GM18499 (cell line): ENCODE measurements around the gene YPEL2.

Experiments
- ATAC-seq: cut with Tn5 transposase; IDR thresholded peaks from one replicate; pipeline ENCODE4 v1.9.1; 2021; ENCODE audit warnings: moderate number of reproducible peaks; ENCODE audit not compliant: insufficient read depth, unreplicated experiment

Gene YPEL2

DNA sequence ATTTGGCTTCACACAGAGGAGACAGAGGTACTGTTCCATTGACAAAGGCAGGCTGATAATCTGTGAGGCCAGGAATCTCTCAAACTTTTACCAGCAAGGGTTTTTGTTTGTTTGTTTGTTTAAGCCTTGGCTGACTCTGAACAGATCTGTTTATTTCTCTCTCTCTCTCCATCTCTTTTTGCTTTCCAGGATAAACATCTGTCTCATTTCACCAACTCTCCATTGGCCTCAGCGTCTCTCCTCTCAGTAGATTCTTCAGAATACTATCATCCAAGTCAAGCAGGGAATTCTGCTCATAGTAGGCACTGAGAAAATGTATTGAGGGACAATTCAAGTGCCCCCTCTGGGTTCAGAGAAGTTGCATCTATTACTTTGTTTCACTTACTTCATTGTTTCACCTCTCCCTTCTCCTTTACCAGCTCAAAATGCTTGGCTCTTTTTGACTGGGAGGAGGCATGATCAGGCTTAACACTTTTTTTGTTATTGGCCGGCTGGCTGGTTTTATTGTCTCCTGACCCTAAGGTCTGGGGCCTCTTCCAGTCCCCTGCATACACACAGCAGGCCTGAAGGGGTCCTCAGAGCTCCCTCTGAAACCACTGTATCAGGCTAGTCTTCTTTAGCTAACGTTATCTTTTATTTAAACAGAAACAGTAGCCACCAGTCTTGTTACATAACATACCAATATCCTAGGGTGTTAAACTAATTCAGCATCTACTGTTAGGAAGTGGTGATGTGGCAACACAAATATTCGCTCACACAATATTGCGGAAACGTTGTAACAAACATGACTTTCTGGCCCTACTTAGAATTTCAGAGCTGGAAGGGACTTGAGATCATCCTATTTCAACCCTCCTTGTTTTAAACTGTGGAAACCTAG, 2.0 kb upstream of the YPEL2 start:
- ATAC-seq: no peak

DNA sequence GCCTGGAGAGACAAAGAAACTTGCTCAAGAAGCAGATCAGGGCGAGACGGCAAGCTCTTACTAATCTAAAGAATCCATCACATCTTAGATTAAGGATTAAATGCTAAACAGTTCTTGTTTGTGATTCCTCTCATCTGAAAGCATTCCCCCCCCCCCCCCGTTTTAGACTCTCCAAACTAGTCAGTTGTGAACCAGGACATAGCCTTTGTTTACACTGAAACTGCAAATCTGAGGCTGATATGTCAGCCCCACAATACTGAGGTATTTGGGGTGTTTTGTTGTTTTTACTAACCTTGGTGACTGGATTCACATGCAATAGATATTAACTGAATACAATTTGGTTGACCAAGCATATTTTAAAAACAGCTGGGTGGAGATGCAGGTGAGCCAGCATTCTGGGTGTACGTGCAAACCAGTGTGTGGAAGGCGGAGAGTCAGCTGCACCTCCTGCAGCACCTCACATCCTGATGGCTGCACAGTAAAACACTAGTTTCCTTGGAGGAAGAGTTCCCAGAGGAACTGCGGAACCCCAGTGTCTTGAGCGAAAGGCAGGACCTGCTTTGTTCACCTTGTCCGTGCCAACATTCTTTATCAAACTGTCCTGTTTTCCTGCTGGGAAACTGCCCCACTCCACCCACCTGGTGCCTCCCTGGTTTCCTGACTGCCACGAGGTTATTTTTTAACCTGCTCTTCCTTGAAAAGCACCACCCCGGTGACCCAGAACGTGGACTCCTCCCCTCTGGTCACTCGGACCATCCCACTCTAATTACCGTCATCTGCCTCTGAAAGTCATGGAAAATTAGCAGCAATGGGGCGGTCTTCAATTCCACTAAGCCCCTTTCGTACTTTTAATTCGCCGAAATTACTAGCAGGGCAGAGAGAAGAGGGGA, 1.2 kb upstream of the YPEL2 start:
- ATAC-seq: no peak

DNA sequence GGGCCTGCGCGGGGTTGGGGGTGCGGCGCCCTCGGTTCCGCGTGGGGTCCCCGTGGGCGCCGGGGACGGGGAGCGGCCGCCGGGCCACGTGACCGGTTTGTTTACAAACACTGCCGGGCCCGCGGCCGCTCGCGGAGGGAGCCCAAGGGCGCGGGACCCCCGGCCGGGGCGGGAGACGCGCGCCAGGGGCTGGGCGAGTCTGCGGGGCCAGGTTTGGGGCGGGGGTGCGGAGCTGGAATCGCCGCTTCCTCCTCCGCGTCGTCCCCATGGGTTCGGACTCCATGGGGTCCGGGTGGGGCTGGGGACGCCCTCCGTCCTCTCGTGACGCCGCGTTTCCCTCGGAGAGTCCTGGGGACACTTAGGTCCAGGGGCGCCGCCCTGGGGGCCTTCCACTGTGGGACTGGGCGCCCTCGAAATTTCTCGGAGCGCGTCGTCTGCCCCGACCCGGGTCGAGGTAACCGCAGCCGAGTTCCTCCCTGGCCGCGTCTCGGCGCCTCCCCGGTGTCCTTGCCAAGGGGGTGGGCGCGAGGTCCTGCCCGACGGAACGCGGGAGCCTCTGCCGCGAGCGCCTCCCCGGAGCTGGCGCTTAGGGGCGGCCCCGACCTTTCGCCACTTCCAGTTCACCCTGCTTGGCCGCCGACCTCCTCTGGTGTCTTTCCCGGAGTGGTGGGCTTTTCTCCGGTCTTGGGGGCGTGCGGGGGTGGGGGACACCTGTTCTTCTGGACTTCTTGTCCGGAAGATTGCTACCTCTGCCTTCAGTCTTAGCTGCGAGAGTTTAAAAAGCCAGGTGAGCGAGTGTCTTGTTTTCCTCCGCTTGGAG, 684 bp downstream of the YPEL2 start:
- ATAC-seq: no peak

DNA sequence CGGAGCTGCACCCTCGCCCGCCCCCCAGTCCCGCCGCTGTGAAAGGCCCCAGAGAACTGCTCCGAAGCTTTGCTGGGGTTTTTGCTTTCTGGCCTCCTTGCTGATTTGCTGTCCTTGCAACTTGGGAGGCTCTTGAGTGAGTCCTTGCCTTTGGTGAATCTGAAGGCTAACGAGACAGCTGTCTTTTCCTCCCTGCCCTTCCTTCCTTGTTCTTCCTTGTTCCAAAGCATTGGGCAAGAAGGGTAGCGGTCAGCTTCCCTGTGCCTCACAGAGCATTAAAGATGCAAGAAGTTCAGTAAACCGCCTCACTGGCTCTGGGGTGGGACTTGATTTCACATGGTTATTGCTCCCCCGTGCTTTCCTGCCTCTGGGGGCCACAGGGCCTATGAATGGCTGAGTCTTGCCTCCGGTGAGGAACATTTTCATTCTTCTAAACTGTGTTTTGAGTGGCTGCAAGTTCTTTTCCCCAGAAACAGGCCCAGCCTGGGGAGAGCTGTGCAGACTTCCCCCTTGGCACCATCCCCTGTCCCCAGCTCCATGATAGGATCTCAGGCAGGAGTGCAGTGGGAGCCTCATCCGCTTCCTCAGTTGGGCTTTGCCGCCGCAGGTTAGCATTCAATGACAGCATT, 1.4 kb downstream of the YPEL2 start:
- no peak for ATAC-seq

DNA sequence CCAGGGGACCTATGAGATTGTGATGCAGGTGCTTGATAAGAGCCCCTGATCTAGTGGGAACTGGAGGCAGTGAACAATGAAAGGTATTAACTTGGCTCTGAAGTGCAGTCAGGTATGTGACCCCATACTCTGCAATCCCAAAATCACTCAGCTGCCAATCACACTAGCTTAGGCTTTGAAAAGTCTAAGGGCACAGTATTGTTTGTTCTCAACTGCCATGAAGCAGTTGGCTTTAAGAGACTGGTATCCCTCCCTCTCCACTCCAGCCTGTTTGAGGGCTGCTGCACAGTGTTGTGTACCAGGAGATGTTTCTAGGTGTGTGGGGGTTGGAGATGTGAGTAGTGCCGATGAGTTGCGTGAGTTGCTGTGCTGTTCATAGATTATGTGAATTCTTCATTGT, 2.4 kb downstream of the YPEL2 start:
- ATAC-seq: no peak

DNA sequence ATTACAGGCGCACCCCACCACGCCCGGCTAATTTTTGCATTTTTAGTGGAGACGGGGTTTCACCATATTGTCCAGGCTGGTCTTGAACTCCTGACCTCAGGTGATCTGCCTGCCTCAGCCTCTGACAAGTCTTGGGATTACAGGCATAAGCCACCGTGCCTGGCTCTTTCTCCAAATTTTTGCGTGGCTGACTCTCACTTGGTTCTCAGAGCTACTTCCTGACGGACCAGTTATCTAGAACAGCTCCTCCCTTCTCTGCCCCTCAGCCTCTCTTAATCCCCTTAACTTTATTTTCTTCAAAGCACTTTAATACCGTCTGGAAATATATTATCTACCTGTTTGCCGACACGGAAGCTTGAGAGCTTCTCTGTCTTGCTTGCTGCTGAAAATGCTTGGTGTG, 4.2 kb downstream of the YPEL2 start:
- ATAC-seq: no peak

DNA sequence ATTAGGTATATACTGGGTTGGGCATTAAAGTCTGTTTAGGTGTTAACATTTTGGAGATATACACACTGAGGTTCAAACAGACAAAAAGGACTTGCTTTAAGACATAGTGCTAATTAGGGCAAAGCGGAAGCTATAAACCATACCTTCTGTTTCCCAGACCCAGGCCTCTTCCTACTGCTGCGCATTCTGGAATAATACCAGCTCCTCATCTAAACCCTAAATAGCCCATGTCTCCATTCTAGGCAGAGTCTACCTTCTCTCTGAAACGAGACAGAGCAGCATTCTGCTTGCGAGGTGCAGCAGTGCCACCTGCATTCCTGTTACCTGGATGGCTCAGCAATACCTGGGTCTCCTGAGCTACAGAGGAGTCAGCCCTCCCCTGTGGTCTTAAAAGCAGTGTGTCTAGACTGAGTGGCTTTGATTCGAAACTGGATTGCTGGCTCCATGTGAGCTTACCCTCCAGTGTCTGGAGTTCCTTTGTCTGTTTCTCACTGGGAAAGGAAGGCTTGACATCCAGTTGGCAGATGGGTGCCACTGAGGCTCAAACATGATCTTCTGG, 6.4 kb downstream of the YPEL2 start:
- ATAC-seq: no peak

DNA sequence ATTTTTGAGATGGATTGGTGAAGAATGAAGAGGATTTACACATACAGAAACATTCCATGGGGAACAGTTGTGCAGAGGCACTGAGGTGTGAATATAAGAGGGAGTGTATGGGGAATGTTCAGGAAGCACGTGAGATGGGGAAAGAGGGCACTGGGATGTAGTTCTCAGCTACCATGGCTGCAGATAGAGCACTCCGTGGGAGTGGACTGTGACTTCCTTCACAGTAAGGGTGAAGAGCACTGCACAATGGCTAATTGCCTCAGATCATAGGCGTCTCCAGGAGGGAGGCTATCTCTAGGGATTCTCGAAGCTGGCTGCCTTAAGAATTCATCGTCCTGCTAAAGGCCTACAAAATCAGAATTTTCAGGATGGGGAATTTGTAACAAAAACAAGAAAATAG, 7.0 kb downstream of the YPEL2 start:
- no peak for ATAC-seq

DNA sequence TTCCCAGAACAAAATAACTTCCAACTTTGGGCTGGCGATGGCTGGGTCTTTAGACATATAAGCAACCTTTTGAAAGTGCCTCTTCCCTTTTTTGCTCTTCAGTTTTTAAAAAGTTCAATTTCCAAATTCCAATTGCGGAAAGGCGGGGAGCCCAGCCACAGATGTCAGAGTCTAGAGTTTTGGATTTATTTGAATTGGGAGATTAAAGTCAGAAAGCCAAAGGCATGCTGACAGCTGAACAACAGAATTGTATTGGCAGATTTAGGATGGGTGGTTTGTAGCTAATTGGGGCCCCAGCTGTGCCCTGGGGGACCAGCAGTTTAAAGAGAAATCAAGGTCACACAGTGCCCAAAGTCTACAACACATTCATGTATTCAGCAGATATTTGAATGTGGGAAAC, 10.5 kb downstream of the YPEL2 start:
- ATAC-seq: no peak

DNA sequence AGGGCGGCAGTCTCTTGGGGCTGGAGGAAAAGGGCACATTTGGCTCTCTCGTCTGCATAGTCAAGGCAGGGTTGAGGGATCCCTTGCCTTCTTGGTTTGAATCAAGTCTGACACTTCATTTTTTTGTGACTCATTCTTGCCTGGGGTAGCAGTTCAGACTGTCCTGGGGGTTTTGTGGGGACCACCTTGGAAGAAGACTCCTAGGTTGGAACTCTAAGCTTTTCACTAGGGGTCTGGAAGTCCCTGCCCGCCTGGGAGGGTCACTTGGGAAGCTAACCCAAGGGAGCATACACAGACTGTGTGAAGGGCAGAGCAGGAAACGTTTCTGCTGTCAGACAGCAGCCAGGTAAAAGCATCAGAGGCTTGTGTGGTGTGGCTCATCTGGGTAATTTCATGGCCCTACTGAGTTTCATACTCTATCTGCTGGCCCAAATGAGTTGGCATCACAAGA, 11.3 kb downstream of the YPEL2 start:
- no peak for ATAC-seq

DNA sequence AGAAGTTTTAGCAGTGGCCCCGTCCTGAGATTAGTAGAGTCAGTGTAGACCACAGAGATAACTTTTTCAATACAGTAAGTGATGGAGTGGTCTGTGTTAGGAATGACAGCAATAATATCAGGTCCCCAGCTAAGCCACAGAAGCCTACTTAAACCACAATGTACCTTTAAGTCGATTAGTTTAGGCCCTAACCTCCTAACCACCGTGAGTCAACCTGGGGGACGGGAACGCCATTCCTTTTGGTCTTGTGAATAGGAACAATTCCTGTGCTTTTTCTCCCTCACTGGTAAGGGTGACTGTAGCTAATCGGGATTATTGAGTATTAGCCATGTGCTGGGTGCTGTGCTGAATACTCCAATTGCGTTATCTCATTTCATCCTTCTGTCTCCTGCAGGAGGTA, 14.0 kb downstream of the YPEL2 start:
- ATAC-seq: no peak

DNA sequence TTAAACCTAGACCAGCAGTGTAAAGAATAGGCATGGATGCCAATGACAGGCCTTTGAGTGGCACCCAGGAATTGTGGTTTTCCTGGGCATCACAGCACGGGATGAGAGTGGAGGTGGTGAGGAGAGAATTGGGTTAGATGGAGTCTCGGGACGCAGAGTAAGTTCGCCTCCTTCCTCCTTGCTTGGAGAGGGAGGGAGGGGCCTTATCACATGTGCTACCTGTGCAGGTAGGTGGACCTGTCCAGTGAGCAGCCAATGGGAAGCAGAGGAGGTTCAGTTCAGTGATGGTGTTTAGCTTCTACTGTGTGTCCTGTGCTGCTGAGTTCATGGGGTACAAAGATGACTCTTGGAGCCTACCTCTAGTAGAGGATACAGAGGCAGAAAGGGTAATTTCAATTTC, 14.9 kb downstream of the YPEL2 start:
- no peak for ATAC-seq

DNA sequence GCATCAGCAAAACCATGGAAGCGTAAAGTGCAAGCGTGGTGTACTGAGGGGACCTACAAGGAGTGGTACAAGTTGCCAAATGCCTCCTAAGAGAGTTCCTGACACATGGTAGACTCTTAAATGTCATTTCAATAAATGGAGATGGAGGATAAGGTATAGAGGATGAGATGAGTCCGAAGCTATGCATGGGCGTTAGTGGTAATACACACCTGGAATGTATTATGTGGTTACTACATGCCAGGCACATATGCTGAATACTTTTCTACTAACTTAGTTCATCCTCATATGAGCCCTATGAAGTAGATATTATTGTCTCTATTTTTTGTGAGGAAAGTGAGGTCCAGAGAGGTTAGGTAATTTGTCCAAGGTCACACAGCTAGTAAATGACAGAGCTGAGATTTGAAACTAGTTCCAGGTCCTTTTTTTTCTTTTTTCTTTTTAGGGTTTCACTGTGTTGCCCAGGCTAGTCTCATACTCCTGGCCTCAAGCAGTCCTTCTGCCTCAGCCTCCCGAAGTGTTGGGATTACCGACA, 15.5 kb downstream of the YPEL2 start:
- no peak for ATAC-seq

DNA sequence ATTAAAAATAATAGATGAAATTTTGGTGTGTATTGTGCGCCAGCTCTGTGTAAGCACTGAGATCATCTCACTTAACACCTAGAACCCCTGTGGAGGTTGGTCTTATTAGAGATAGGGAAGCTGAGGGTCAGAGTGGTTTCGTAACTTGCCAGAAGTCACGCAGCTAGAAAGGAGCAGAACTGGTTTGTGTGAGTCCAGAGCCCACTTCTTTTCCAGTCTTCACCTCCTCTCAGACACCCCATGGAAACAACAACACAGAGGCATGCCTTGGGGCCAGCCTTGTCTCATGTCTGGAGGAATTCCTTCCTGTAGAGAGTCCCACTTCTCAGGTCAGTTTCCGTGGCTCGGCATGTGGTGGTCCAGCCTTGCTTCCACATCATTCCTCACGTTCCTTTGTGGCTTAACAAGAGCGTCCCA, 16.5 kb downstream of the YPEL2 start:
- ATAC-seq: no peak

DNA sequence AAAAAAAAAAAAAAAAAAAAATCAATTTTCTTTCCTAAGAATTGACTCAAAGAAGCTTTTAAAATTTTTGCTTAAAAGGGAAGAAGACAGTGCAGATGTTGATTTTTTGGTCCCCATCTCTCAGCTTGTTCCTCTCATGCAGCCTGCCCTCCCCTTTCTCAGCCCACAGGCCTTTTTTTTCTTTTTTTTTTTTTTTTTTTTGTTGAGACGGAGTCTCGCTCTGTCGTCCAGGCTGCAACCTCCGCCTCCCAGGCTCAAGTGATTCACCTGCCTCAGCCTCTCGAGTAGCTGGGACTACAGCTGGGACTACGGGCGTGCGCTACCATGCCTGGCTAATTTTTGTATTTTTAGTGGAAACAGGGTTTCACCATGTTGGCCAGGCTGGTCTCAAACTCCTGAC, 17.7 kb downstream of the YPEL2 start:
- ATAC-seq: no peak

DNA sequence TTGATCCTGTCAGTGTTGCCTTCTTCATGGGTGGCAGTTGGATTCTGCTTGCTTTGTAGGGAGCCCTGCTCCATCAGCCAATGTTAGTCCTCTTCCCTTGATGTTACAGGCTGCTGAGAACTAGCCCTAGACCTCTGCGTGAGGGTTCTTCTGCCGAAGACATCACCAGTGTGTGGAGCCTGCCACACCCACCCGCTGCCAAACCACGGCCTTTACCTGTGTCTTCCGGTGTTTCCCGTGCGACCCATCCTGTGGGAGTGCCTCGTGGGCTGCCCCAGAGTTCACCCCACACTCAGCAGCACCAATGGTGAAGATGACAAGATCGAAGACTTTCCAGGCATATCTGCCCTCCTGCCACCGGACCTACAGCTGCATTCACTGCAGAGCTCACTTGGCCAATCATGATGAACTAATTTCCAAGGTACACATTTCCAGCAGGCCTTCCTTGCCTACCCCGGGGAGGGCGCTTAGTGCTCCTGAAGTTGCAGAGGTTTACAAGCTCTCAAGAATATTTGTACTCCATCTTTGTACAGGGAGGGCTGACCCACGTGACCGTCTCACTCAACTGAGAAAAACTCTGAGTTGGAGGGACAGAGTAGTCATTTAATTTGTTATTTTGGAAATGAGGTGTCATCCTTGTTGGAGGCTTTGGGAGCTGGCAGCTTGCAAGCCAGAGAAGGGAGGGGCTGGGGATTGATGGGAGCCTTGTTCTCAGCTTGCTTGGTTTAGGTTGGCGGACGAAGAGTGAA, 21.8 kb downstream of the YPEL2 start:
- ATAC-seq: no peak

DNA sequence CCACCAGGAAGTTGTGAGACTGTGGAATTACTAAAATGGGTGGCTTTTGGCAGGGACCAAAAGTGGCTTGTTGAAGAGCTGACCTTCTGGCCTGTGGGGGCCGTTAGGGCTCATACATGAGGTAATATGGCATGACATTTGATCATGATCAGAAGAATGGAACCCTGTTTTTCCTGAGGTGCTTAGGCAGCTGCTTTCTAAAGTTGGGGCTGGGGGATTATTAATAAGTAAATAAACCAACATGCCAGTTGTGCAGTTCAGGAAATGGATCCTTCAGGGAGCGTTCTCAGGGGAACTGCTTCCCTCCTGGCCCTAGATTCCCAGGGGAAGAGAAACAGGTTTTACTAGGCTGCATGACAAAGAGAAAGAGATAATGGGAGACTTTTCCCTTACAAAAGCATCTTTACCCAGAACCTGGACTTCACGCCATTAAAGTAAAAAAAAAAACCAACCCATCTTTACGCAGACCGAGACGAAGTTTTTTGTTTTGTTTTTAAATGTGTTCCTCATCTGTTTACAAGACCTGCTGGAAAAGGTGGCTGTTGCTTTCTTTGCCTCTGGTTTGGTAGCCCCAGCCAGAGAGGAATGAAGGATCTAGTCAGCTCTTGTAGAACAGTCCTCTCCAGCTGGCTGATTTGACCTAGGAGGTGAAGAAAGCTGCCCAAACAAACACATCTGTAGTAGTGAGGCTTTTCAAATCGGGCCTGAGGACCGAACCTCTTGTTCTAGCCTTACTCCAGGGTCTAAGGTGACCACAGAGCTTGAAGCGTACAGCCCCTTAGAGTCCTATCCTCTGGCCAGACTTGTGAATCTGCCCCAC, 22.7 kb downstream of the YPEL2 start:
- no peak for ATAC-seq
